ENCODE data around the gene KAZN. TPM values are rescaled to one million over a fixed set of nuclear protein-coding genes. Genes with fewer than 3 reads are reported as not detected.

The KAZN gene
- total RNA-seq, 1 donor from 2014 or later, result 40.6 TPM

- no peak for DNase-seq (ENCODE audit: low spot score)
These were observed 7.9 kb upstream of the KAZN start for GRCh38 chr1:14590411-14591180.

GRCh38 chr1:14591600-14591999 is 6.9 kb upstream of the KAZN start:
- no peak for DNase-seq (ENCODE audit: low spot score)

- DNase-seq (ENCODE audit: low spot score), result no peak
These were observed 6.4 kb upstream of the KAZN start for GRCh38 chr1:14592004-14592631.

GRCh38 chr1:14593302-14593701 is 5.2 kb upstream of the KAZN start:
- DNase-seq (ENCODE audit: low spot score), result no peak

- no peak for DNase-seq (ENCODE audit: low spot score)
These were observed 4.4 kb upstream of the KAZN start for GRCh38 chr1:14594045-14594444.

- DNase-seq (ENCODE audit: low spot score), result no peak
These were observed 1.9 kb upstream of the KAZN start for GRCh38 chr1:14596591-14596990.

- DNase-seq (ENCODE audit: low spot score), result no peak
These were observed 1.0 kb upstream of the KAZN start for GRCh38 chr1:14597343-14598006.

- no peak for DNase-seq (ENCODE audit: low spot score)
These were observed 433 bp upstream of the KAZN start for GRCh38 chr1:14598007-14598497.

GRCh38 chr1:14599183-14599791 is 802 bp downstream of the KAZN start:
- no peak for DNase-seq (ENCODE audit: low spot score)

- DNase-seq (ENCODE audit: low spot score), result no peak
These were observed 1.3 kb downstream of the KAZN start for GRCh38 chr1:14599800-14600199.

GRCh38 chr1:14600405-14601112 is 2.1 kb downstream of the KAZN start:
- no peak for DNase-seq (ENCODE audit: low spot score)

- DNase-seq (ENCODE audit: low spot score), result peak; percentile 53
These were observed 3.7 kb downstream of the KAZN start for GRCh38 chr1:14602136-14602535.

- DNase-seq (ENCODE audit: low spot score), result no peak
These were observed 5.2 kb downstream of the KAZN start for GRCh38 chr1:14603645-14604044.

- DNase-seq (ENCODE audit: low spot score), result no peak
These were observed 5.9 kb downstream of the KAZN start for GRCh38 chr1:14604414-14604813.

- DNase-seq (ENCODE audit: low spot score), result no peak
These were observed 7.5 kb downstream of the KAZN start for GRCh38 chr1:14605945-14606344.

GRCh38 chr1:14606632-14607031 is 8.1 kb downstream of the KAZN start:
- no peak for DNase-seq (ENCODE audit: low spot score)

- DNase-seq (ENCODE audit: low spot score), result no peak
These were observed 8.8 kb downstream of the KAZN start for GRCh38 chr1:14607295-14607694.

GRCh38 chr1:14608308-14608707 is 9.8 kb downstream of the KAZN start:
- DNase-seq (ENCODE audit: low spot score), result no peak

GRCh38 chr1:14610761-14611160 is 12.3 kb downstream of the KAZN start:
- DNase-seq (ENCODE audit: low spot score), result no peak

- no peak for DNase-seq (ENCODE audit: low spot score)
These were observed 13.3 kb downstream of the KAZN start for GRCh38 chr1:14611792-14612191.

- DNase-seq (ENCODE audit: low spot score), result no peak
These were observed 13.8 kb downstream of the KAZN start for GRCh38 chr1:14612256-14612655.

GRCh38 chr1:14613926-14614325 is 15.4 kb downstream of the KAZN start:
- no peak for DNase-seq (ENCODE audit: low spot score)

All from ureter (tissue), 1 donor.